K562 (cell line): Measurements from ENCODE around the gene SH3GLB2.

Experiments
- BMI1 ChIP-seq: fragments of 150-350 bp; IDR thresholded peaks from 2 replicates; pipeline ENCODE4 v1.6.1; 2014; ENCODE audit warnings: low read length
- SREBF1 ChIP-seq: fragments of 150-350 bp; IDR thresholded peaks from 2 replicates; pipeline ENCODE4 v1.6.1; 2014; ENCODE audit warnings: antibody characterized with exemption, low read depth, low read length, borderline replicate concordance
- STAT5A ChIP-seq: IDR thresholded peaks from 2 replicates; pipeline ENCODE4 v1.6.1; 2012; ENCODE audit warnings: low read length, inconsistent platforms, borderline replicate concordance
- ZNF589 ChIP-seq: fragments of 200-800 bp; sonication (Bioruptor generic); IDR thresholded peaks from 2 replicates; pipeline ENCODE4 v1.6.1; 2016; ENCODE audit warnings: low read depth, missing genetic modification characterization, missing compliant biosample characterization
- TF ChIP-seq, protein P1 (sequence below): fragments of 250-450 bp; sonication (Bioruptor Pico); IDR thresholded peaks from 2 replicates; pipeline ENCODE4 v1.8.0; 2021; ENCODE audit warnings: borderline replicate concordance, mild to moderate bottlenecking, moderate library complexity; ENCODE audit not compliant: poor library complexity, severe bottlenecking
- TF ChIP-seq, protein P2 (sequence below): fragments of 200-600 bp; sonication (generic); IDR thresholded peaks from one replicate; pipeline ENCODE4 v1.6.1; 2012; ENCODE audit warnings: mild to moderate bottlenecking, low read depth, low read length, inconsistent platforms
- TF ChIP-seq, protein P3 (sequence below): fragments of 450-650 bp; IDR thresholded peaks from 2 replicates; pipeline ENCODE4 v1.6.1; 2016; ENCODE audit warnings: missing biosample characterization, missing genetic modification characterization

DNA sequence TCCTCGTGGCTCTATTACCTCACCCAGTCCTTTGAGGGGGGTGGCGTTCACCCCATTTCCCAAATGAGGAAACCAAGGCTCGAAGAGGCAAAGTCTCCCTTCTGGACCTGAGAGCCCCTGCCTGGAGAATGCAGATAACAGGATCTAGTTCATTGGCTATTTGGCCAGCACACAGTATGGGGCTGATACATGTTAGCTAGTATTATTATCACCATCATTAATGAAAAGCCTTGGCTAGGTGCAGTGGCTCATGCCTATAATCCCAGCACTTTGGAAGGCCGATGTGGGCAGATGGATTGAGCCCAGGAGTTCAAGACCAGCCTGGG, 4.3 kb downstream of the SH3GLB2 start:
- TF ChIP-seq, protein P1, sequence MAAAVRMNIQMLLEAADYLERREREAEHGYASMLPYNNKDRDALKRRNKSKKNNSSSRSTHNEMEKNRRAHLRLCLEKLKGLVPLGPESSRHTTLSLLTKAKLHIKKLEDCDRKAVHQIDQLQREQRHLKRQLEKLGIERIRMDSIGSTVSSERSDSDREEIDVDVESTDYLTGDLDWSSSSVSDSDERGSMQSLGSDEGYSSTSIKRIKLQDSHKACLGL = no peak
- TF ChIP-seq SREBF1 (no peak), ZNF589 (no peak), BMI1 (no peak), STAT5A (no peak)
- TF ChIP-seq, protein P2, sequence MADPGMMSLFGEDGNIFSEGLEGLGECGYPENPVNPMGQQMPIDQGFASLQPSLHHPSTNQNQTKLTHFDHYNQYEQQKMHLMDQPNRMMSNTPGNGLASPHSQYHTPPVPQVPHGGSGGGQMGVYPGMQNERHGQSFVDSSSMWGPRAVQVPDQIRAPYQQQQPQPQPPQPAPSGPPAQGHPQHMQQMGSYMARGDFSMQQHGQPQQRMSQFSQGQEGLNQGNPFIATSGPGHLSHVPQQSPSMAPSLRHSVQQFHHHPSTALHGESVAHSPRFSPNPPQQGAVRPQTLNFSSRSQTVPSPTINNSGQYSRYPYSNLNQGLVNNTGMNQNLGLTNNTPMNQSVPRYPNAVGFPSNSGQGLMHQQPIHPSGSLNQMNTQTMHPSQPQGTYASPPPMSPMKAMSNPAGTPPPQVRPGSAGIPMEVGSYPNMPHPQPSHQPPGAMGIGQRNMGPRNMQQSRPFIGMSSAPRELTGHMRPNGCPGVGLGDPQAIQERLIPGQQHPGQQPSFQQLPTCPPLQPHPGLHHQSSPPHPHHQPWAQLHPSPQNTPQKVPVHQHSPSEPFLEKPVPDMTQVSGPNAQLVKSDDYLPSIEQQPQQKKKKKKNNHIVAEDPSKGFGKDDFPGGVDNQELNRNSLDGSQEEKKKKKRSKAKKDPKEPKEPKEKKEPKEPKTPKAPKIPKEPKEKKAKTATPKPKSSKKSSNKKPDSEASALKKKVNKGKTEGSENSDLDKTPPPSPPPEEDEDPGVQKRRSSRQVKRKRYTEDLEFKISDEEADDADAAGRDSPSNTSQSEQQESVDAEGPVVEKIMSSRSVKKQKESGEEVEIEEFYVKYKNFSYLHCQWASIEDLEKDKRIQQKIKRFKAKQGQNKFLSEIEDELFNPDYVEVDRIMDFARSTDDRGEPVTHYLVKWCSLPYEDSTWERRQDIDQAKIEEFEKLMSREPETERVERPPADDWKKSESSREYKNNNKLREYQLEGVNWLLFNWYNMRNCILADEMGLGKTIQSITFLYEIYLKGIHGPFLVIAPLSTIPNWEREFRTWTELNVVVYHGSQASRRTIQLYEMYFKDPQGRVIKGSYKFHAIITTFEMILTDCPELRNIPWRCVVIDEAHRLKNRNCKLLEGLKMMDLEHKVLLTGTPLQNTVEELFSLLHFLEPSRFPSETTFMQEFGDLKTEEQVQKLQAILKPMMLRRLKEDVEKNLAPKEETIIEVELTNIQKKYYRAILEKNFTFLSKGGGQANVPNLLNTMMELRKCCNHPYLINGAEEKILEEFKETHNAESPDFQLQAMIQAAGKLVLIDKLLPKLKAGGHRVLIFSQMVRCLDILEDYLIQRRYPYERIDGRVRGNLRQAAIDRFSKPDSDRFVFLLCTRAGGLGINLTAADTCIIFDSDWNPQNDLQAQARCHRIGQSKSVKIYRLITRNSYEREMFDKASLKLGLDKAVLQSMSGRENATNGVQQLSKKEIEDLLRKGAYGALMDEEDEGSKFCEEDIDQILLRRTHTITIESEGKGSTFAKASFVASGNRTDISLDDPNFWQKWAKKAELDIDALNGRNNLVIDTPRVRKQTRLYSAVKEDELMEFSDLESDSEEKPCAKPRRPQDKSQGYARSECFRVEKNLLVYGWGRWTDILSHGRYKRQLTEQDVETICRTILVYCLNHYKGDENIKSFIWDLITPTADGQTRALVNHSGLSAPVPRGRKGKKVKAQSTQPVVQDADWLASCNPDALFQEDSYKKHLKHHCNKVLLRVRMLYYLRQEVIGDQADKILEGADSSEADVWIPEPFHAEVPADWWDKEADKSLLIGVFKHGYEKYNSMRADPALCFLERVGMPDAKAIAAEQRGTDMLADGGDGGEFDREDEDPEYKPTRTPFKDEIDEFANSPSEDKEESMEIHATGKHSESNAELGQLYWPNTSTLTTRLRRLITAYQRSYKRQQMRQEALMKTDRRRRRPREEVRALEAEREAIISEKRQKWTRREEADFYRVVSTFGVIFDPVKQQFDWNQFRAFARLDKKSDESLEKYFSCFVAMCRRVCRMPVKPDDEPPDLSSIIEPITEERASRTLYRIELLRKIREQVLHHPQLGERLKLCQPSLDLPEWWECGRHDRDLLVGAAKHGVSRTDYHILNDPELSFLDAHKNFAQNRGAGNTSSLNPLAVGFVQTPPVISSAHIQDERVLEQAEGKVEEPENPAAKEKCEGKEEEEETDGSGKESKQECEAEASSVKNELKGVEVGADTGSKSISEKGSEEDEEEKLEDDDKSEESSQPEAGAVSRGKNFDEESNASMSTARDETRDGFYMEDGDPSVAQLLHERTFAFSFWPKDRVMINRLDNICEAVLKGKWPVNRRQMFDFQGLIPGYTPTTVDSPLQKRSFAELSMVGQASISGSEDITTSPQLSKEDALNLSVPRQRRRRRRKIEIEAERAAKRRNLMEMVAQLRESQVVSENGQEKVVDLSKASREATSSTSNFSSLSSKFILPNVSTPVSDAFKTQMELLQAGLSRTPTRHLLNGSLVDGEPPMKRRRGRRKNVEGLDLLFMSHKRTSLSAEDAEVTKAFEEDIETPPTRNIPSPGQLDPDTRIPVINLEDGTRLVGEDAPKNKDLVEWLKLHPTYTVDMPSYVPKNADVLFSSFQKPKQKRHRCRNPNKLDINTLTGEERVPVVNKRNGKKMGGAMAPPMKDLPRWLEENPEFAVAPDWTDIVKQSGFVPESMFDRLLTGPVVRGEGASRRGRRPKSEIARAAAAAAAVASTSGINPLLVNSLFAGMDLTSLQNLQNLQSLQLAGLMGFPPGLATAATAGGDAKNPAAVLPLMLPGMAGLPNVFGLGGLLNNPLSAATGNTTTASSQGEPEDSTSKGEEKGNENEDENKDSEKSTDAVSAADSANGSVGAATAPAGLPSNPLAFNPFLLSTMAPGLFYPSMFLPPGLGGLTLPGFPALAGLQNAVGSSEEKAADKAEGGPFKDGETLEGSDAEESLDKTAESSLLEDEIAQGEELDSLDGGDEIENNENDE = no peak
- TF ChIP-seq, protein P3, sequence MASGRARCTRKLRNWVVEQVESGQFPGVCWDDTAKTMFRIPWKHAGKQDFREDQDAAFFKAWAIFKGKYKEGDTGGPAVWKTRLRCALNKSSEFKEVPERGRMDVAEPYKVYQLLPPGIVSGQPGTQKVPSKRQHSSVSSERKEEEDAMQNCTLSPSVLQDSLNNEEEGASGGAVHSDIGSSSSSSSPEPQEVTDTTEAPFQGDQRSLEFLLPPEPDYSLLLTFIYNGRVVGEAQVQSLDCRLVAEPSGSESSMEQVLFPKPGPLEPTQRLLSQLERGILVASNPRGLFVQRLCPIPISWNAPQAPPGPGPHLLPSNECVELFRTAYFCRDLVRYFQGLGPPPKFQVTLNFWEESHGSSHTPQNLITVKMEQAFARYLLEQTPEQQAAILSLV (tag) = no peak
